PC-9 (cell line): ENCODE data around the gene EHBP1. TPM values are rescaled to one million over a fixed set of nuclear protein-coding genes. Genes with fewer than 3 reads are reported as not detected.
"Not testable (repeated sequence)": the region's sequence is repeated elsewhere in the genome, so short reads cannot be mapped to it uniquely, and the experiment has no call there.

Experiments used
- BruUV-seq: library from RNA; stranded (reverse); fragments of 400-500 nt; replicated peaks from 2 replicates; lab custom pipeline; 2021; lab: Mats Ljungman, UMichigan
- CTCF ChIA-PET: fragments of 300-600 bp; sonication (Branson Sonifier 250); formaldehyde crosslinking; loops from one replicate; lab custom pipeline; 2022; ENCODE audit warnings: antibody characterized with exemption; lab: Charles Lee
- POLR2A ChIA-PET: fragments of 300-600 bp; sonication (Branson Sonifier 250); formaldehyde crosslinking; loops from one replicate; lab custom pipeline; 2022; ENCODE audit warnings: antibody characterized with exemption; ENCODE audit not compliant: unreplicated experiment; lab: Charles Lee
- DNase-seq, 2 experiments: peaks; one replicate each; pipeline versions ENCODE4 v3.0.0 to v3.0.0-alpha.2; 2015 to 2022; ENCODE audit warnings: mixed read lengths in 1 of 2
- H2AFZ ChIP-seq: fragments of 200-600 bp; sonication (generic); 2 replicates; pipeline ENCODE4 v1.8.1; 2017; ENCODE audit warnings: antibody characterized with exemption
- H3F3A ChIP-seq: fragments of 200-600 bp; sonication (generic); 2 replicates; pipeline ENCODE4 v1.8.1; 2017; ENCODE audit warnings: antibody characterized with exemption, mild to moderate bottlenecking, low read depth; ENCODE audit not compliant: insufficient read depth
- H3K27ac ChIP-seq: fragments of 200-600 bp; sonication (generic); 2 replicates; pipeline ENCODE4 v1.6.1; 2016; ENCODE audit warnings: mixed run types
- H3K27me3 ChIP-seq: fragments of 200-600 bp; sonication (generic); 2 replicates; pipeline ENCODE4 v1.6.1; 2016; ENCODE audit warnings: low read depth, mixed run types; ENCODE audit not compliant: insufficient read depth
- H3K36me3 ChIP-seq: fragments of 200-600 bp; sonication (generic); 2 replicates; pipeline ENCODE4 v1.6.1; 2016; ENCODE audit warnings: low read depth, mixed run types
- H3K4me1 ChIP-seq: fragments of 200-600 bp; sonication (generic); replicated peaks from 2 replicates; pipeline ENCODE4 v1.6.1; 2016; ENCODE audit warnings: mixed run types; ENCODE audit not compliant: insufficient read depth
- H3K4me2 ChIP-seq: fragments of 200-600 bp; sonication (generic); 2 replicates; pipeline ENCODE4 v1.6.1; 2017; ENCODE audit warnings: mixed run types
- H3K4me3 ChIP-seq: fragments of 200-600 bp; sonication (generic); 2 replicates; pipeline ENCODE4 v1.6.1; 2016; ENCODE audit warnings: mixed run types
- H3K79me2 ChIP-seq: fragments of 200-600 bp; sonication (generic); 2 replicates; pipeline ENCODE4 v1.6.1; 2017; ENCODE audit warnings: low read depth, mixed run types
- H3K9me2 ChIP-seq: fragments of 200-600 bp; sonication (generic); 2 replicates; pipeline ENCODE4 v1.8.1; 2017; ENCODE audit warnings: mild to moderate bottlenecking; ENCODE audit not compliant: insufficient read depth
- H3K9me3 ChIP-seq: fragments of 200-600 bp; sonication (generic); 2 replicates; pipeline ENCODE4 v1.8.1; 2016; ENCODE audit warnings: low read depth; ENCODE audit not compliant: insufficient read depth
- H4K20me1 ChIP-seq: fragments of 200-600 bp; sonication (generic); 2 replicates; pipeline ENCODE4 v1.8.1; 2017; ENCODE audit not compliant: insufficient read depth
- EZH2 ChIP-seq: fragments of 200-600 bp; sonication (generic); IDR thresholded peaks from 2 replicates; pipeline ENCODE4 v1.8.0; 2017; ENCODE audit warnings: antibody characterized with exemption, low read depth
- intact Hi-C: fragments of 100-400 bp; cut with micrococcal nuclease; formaldehyde crosslinking; loops from one replicate; pipeline ENCODE4 v1.10.0; 2022; ENCODE audit not compliant: unreplicated experiment
- total RNA-seq: library from RNA; stranded (reverse); gene quantifications from 2 replicates; pipeline ENCODE4 v1.2.3, GENCODE V29; 2021
- TF ChIP-seq, protein P1 (sequence below): fragments of 200-600 bp; sonication (generic); conservative IDR thresholded peaks from 2 replicates; pipeline ENCODE4 v1.6.1; 2017; ENCODE audit warnings: mixed run types, antibody characterized with exemption, mild to moderate bottlenecking, moderate library complexity

The EHBP1 gene
- total RNA-seq, 1 experiment from 2014 or later, result 100 TPM

DNA sequence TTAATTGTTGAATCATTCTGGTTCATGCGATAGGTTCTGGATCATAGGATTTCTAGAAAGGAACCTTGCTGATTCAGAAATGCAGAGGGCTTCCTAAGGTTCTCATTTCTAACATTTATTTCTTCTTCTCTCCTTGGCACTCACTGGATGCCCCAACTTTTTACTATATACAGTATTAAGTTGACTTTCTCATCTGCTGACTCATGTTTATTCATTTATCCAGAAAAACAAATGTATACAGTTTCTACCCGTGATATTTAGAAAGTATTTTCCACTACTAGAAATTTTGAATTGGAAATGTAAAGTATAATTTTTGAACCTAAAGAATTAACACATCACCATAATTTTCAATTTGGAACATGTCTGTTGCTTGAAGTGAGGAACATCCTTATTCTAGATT is 312.9 kb downstream of the EHBP1 start:
- Histone ChIP-seq H4K20me1 (no peaks in the 10 kb centered on the region), H3K4me3 (no peak overlapping the region), H3K27ac (no peak overlapping the region), H3K4me2 (no peak overlapping the region), H3F3A (no peaks in the 10 kb centered on the region; the same call in 1 of the 2 replicates), H3K27me3 (no peaks in the 10 kb centered on the region), H3K9me3 (no peaks in the 10 kb centered on the region), H3K4me1 (no peaks in the 10 kb centered on the region), H3K9me2 (no peaks in the 10 kb centered on the region; the same call in 1 of the 2 replicates), H2AFZ (no peak overlapping the region), H3K36me3 (0 out of 2 replicates have a peak, but pooled peaks cover 4% of the 10 kb centered on the region), H3K79me2 (no peaks in the 10 kb centered on the region)
- ChIA-PET CTCF (no interaction called here), POLR2A (no interaction called here)
- TF ChIP-seq EZH2, result no peak
- TF ChIP-seq, protein P1, sequence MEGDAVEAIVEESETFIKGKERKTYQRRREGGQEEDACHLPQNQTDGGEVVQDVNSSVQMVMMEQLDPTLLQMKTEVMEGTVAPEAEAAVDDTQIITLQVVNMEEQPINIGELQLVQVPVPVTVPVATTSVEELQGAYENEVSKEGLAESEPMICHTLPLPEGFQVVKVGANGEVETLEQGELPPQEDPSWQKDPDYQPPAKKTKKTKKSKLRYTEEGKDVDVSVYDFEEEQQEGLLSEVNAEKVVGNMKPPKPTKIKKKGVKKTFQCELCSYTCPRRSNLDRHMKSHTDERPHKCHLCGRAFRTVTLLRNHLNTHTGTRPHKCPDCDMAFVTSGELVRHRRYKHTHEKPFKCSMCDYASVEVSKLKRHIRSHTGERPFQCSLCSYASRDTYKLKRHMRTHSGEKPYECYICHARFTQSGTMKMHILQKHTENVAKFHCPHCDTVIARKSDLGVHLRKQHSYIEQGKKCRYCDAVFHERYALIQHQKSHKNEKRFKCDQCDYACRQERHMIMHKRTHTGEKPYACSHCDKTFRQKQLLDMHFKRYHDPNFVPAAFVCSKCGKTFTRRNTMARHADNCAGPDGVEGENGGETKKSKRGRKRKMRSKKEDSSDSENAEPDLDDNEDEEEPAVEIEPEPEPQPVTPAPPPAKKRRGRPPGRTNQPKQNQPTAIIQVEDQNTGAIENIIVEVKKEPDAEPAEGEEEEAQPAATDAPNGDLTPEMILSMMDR, result no peak
- no TSS peak for BruUV-seq
- DNase-seq, result no peak
- intact Hi-C loops, result no loop called here

DNA sequence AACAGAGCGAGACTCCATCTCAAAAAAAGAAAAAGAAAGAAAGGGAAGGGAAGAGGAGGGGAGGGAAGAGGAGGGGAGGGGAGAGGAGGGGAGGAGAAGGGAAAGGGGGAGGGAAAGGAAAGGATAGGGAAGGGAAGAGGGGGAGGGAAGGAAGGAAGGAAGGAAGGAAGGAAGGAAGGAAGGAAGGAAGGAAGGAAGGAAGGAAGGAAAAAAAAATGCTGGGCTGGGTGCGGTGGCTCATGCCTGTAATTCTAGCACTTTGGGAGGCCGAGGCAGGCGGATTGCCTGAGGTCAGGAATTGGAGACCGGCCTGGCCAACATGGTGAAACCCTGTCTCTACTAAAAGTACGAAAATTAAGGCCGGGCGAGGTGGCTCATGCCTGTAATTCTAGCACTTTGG is 314.2 kb downstream of the EHBP1 start:
- H3K27ac ChIP-seq, H2AFZ ChIP-seq, H3K79me2 ChIP-seq, intact Hi-C loops, H3K4me3 ChIP-seq, H3K9me3 ChIP-seq, H3F3A ChIP-seq, DNase-seq, H3K27me3 ChIP-seq, H3K4me2 ChIP-seq, POLR2A ChIA-PET, H4K20me1 ChIP-seq, H3K36me3 ChIP-seq, BruUV-seq, H3K4me1 ChIP-seq, H3K9me2 ChIP-seq: not testable (repeated sequence)
- CTCF ChIA-PET, result interaction anchor here (0.7 kb wide), 1 partner anchor 335 kb away, joined by 7 read pairs; no protein-coding TSS in a partner anchor

DNA sequence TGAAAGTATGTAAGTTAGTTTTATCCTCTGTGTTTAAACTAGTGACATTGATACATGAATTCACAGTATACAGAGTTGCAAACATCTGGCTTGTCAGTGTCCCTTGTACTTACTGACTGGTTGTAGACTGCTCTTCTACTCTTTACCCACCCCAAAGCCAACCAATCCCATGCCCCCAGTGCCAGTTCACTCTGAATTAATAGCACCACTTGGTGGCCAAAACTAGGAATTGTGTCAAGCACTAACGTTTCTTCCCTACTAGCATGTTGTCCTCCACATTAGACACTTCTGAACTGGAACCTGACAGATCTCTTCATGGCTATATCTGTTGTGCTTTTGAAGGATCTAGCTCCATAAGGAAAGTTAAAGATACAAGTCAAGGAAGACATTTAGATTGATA is 317.9 kb downstream of the EHBP1 start:
- ChIA-PET POLR2A (no interaction called here), CTCF (interaction anchor here (0.5 kb wide), 1 partner anchor 889 kb away, joined by 3 read pairs; no protein-coding TSS in a partner anchor)
- DNase-seq, result peak in 1 of 2 experiments; percentile 39
- no TSS peak for BruUV-seq
- no peak overlapping the region for H3K27ac ChIP-seq
- H3K4me2 ChIP-seq, result no peak overlapping the region
- H4K20me1 ChIP-seq, result no peaks in the 10 kb centered on the region
- TF ChIP-seq EZH2, result no peak
- TF ChIP-seq, protein P1, result peak; percentile 54
- H3K4me1 ChIP-seq, result no peaks in the 10 kb centered on the region
- H3K9me3 ChIP-seq, result no peaks in the 10 kb centered on the region
- H3F3A ChIP-seq, result no peaks in the 10 kb centered on the region; the same call in 1 of the 2 replicates
- no peak overlapping the region for H3K4me3 ChIP-seq
- intact Hi-C loops, result no loop called here
- no peaks in the 10 kb centered on the region for H3K79me2 ChIP-seq
- H3K27me3 ChIP-seq, result no peaks in the 10 kb centered on the region
- H3K36me3 ChIP-seq, result no peaks in the 10 kb centered on the region
- H2AFZ ChIP-seq, result no peak overlapping the region
- H3K9me2 ChIP-seq, result no peaks in the 10 kb centered on the region

DNA sequence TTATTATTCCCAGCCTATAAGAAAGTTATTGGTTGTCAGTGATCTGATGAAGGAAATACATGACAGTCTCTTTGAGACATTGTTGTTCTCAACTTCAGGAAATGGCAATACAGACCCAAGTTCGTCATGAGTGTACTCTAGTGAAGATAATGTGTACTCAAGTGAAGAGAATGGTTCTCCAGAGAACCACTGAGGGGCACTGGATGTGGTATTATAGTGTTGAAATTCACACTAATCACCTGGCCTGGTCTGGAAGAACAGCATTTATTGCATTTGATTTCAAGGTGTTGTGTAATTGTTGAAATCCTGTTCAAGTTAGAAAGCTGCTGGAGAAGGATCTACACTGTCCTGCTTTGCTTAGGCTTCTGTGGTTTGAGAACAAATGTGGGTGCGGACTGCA is 321.7 kb downstream of the EHBP1 start:
- Histone ChIP-seq H2AFZ (no peak overlapping the region), H3K4me3 (no peak overlapping the region), H3K9me2 (no peaks in the 10 kb centered on the region), H3K36me3 (no peaks in the 10 kb centered on the region), H3K27ac (no peak overlapping the region), H3K4me1 (no peaks in the 10 kb centered on the region), H4K20me1 (no peaks in the 10 kb centered on the region), H3K27me3 (no peaks in the 10 kb centered on the region), H3K9me3 (no peaks in the 10 kb centered on the region), H3K79me2 (no peaks in the 10 kb centered on the region), H3F3A (no peaks in the 10 kb centered on the region; the same call in 1 of the 2 replicates), H3K4me2 (no peak overlapping the region)
- intact Hi-C loops, result no loop called here
- CTCF ChIA-PET, result no interaction called here
- TF ChIP-seq, protein P1, result no peak
- TF ChIP-seq EZH2, result no peak
- DNase-seq, result no peak
- POLR2A ChIA-PET, result no interaction called here
- BruUV-seq, result no TSS peak
